ENCODE measurements around the gene FOXI1.

The FOXI1 gene

DNA sequence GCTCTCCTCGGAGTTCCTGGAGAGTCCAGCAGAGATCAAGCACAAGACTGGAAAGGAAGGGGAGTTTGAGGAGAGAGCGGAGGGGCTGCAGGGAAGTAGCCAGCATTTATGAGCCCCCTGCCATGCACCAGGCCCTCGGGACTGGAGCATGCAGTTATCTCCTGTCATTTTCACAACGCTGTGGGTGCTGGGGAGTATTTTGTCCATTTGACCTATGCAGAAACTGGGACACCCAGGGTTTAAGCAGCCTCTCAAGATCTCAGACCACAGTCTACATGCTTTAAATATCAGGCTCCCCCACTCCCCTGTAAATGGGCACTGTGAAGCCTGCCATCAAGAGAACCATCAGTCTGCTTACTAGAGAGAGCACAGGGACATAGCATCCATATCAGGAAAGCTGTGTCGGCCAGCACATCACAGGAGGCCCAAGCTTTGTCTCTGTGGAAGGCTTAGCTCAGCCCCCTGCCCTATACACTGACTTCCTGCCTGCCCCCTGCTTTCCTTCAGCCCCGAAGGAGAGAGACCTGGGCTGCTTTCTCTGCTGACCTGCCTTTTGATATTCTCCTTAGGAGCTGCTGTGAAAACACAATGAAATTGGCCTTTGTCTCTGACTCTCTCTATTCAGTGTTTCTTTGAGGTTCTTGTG, 7.3 kb downstream of the FOXI1 start:
- Mint-ChIP-seq H3K9me3 (no peaks in the 10 kb centered on the region), H3K4me1 (no peaks in the 10 kb centered on the region), H3K36me3 (ENCODE audit: low read depth) (no peaks in the 10 kb centered on the region), H3K27me3 (ENCODE audit: low read depth) (peaks cover 11% of the 10 kb centered on the region), H3K4me3 (no peak overlapping the region), H3K27ac (no peak overlapping the region)
- TF ChIP-seq, protein P1, sequence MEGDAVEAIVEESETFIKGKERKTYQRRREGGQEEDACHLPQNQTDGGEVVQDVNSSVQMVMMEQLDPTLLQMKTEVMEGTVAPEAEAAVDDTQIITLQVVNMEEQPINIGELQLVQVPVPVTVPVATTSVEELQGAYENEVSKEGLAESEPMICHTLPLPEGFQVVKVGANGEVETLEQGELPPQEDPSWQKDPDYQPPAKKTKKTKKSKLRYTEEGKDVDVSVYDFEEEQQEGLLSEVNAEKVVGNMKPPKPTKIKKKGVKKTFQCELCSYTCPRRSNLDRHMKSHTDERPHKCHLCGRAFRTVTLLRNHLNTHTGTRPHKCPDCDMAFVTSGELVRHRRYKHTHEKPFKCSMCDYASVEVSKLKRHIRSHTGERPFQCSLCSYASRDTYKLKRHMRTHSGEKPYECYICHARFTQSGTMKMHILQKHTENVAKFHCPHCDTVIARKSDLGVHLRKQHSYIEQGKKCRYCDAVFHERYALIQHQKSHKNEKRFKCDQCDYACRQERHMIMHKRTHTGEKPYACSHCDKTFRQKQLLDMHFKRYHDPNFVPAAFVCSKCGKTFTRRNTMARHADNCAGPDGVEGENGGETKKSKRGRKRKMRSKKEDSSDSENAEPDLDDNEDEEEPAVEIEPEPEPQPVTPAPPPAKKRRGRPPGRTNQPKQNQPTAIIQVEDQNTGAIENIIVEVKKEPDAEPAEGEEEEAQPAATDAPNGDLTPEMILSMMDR (IDR thresholded peaks at IDR 0.05; ENCODE audit: unreplicated experiment in 3 of 3) = no peak

DNA sequence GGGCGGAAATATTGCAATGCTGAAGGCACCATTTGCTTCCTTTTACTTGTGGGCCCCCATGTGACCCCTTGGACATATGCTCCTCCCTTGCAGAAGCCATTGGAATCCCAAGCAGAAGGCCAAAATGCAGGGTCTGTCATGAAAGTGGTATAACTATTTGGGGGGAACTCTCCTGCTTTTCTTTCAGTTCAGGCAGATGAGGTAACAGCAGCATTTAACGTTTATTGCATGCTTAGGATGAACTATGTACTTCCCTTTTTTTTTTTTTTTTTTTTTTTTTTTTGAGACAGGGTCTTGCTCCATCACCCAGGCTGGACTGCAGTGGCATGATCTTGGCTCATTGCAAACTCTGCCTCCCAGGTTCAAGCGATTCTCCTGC, 7.8 kb downstream of the FOXI1 start:
- Mint-ChIP-seq H3K4me3 (no peak overlapping the region), H3K9me3 (no peaks in the 10 kb centered on the region)
- TF ChIP-seq, protein P1 (IDR thresholded peaks at IDR 0.05; ENCODE audit: unreplicated experiment in 3 of 3) = no peak

DNA sequence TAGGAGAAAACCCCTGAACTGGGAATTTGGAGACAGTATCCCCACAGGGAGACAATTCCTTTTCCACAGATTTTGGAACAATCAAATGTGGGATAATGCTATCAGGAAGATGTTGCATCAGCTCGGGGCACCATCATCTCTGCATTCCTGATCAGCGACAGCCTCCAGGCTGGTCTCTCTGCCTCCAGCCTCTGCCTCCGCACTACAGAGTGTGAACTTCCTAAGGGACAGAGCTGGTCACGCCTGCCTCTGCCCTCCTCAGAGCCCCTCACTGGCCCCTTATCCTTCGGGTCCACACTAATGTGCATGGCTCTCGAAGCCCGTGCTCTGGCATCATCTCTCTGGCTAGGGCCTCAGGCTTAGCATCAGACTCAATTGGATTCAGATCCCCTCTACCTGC, 8.6 kb downstream of the FOXI1 start:
- TF ChIP-seq, protein P1 (IDR thresholded peaks at IDR 0.05; ENCODE audit: unreplicated experiment in 3 of 3) = no peak
- Mint-ChIP-seq H3K4me3 (no peak overlapping the region), H3K9me3 (no peaks in the 10 kb centered on the region), H3K4me1 (no peaks in the 10 kb centered on the region), H3K36me3 (ENCODE audit: low read depth) (no peaks in the 10 kb centered on the region), H3K27me3 (ENCODE audit: low read depth) (peaks cover 16% of the 10 kb centered on the region), H3K27ac (no peak overlapping the region)

More for the DNA sequence above, 7.8 kb downstream of the FOXI1 start:
- no peaks in the 10 kb centered on the region for H3K36me3 Mint-ChIP-seq (ENCODE audit: low read depth)
- no peak overlapping the region for H3K27ac Mint-ChIP-seq
- no peaks in the 10 kb centered on the region for H3K4me1 Mint-ChIP-seq
- H3K27me3 Mint-ChIP-seq (ENCODE audit: low read depth) = peaks cover 16% of the 10 kb centered on the region

DNA sequence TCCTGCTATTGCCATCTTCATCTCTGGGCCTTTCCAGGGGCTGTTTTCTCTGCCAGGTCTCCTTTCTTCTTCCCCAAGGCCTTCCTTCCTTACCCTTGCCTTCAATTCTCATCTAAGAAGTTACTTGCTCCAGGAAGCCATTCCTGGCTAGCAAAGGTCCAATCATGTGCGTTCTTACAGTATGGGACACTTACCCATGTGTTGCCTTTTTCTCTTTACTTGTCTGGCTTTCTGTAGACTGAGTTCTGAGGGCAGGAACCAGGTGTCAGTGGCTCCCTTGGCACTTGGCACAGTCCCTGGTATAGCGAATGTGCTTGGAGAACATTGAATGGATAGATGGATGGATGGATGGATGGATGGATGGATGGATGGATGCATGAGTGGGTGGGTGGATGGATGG, 10.2 kb downstream of the FOXI1 start:
- no peaks in the 10 kb centered on the region for H3K36me3 Mint-ChIP-seq (ENCODE audit: low read depth)
- no peak overlapping the region for H3K4me3 Mint-ChIP-seq
- no peaks in the 10 kb centered on the region for H3K9me3 Mint-ChIP-seq
- peaks cover 9% of the 10 kb centered on the region for H3K27me3 Mint-ChIP-seq (ENCODE audit: low read depth)
- H3K27ac Mint-ChIP-seq = no peak overlapping the region
- TF ChIP-seq, protein P1 (IDR thresholded peaks at IDR 0.05; ENCODE audit: unreplicated experiment in 3 of 3) = no peak
- no peaks in the 10 kb centered on the region for H3K4me1 Mint-ChIP-seq

DNA sequence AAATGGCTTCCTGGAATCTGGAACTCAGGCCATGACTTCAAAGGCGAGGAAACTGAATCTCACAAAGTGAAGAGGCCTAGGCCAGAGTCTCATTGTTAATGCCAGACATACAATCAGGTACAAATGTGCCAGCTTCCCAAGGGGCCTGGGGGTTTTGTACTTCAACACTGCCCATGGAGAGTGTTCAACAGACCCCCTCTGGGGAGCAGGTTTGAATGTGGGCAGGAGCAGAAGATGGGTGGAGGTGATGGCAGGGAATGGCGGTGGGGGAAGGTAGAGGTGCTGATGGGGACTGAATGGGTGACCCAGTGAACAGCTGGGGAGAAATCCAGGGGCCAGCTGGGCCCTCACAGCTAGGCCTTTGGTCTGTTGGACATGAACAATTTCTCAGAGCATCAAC, 12.0 kb downstream of the FOXI1 start:
- Mint-ChIP-seq H3K36me3 (ENCODE audit: low read depth) (no peaks in the 10 kb centered on the region), H3K27ac (no peak overlapping the region), H3K27me3 (ENCODE audit: low read depth) (peaks cover 15% of the 10 kb centered on the region), H3K4me1 (no peaks in the 10 kb centered on the region), H3K9me3 (no peaks in the 10 kb centered on the region), H3K4me3 (no peak overlapping the region)
- TF ChIP-seq, protein P1 (IDR thresholded peaks at IDR 0.05; ENCODE audit: unreplicated experiment in 3 of 3) = no peak

DNA sequence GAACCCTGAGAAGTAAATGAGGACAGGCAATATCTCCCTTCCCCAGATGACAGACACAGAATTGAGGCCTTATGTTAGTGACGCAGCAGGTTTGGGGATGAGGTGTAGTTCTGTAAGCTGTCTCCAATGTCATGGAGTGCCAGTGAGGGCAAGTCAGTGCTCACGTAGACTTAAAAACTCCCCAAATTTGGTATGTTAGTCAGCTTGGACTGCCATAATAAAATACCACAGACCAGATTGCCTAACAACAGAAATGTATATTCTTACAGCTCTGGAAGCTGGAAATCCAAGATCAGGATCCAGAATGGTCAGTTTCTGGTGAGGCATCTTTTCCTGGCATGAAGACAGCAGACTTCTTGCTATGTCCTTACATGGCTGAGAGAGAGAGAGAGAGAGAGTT, 14.9 kb downstream of the FOXI1 start:
- Mint-ChIP-seq H3K4me1 (no peaks in the 10 kb centered on the region), H3K4me3 (no peak overlapping the region), H3K9me3 (peaks cover 2% of the 10 kb centered on the region), H3K27me3 (ENCODE audit: low read depth) (peaks cover 19% of the 10 kb centered on the region), H3K36me3 (ENCODE audit: low read depth) (no peaks in the 10 kb centered on the region), H3K27ac (no peak overlapping the region)
- TF ChIP-seq, protein P1 (IDR thresholded peaks at IDR 0.05; ENCODE audit: unreplicated experiment in 3 of 3) = no peak

All from nephron (organoid).